K562 (cell line): ENCODE measurements around the gene TLE6. TPM values are rescaled to one million over a fixed set of nuclear protein-coding genes. Genes with fewer than 3 reads are reported as not detected.

Source experiments
- EP400 ChIP-seq: fragments of 450-650 bp; IDR thresholded peaks from 2 replicates; pipeline ENCODE4 v1.6.1; 2017; ENCODE audit warnings: antibody characterized with exemption, mild to moderate bottlenecking, moderate library complexity
- FOXJ2 ChIP-seq: fragments of 200-800 bp; sonication (Bioruptor generic); IDR thresholded peaks from 2 replicates; pipeline ENCODE4 v1.6.1; 2016; ENCODE audit warnings: missing genetic modification characterization, missing compliant biosample characterization
- NFIX ChIP-seq: fragments of 250-450 bp; sonication (Bioruptor Pico); IDR thresholded peaks from 2 replicates; pipeline ENCODE4 v1.4.0; 2020; ENCODE audit warnings: low read depth, mild to moderate bottlenecking, moderate library complexity
- NR4A1 ChIP-seq, 2 experiments: fragments of 250-450 bp in 1 of 2; fragments of 450-650 bp in 1 of 2; sonication (Bioruptor Pico) in 1 of 2; IDR thresholded peaks; 2 replicates each; pipeline versions ENCODE4 v1.4.0 to v1.6.1; 2016 to 2020; ENCODE audit warnings: mild to moderate bottlenecking in 2 of 2, missing compliant biosample characterization in 1 of 2, missing genetic modification characterization in 1 of 2, moderate library complexity in 1 of 2
- RAD21 ChIP-seq, 2 experiments: fragments of 250-450 bp in 1 of 2; fragments of 450-650 bp in 1 of 2; sonication (Bioruptor Pico) in 1 of 2; formaldehyde crosslinking in 1 of 2; IDR thresholded peaks in 1 of 2; conservative IDR thresholded peaks in 1 of 2; 2 replicates each; pipeline versions ENCODE4 v1.4.0 to v1.8.0; 2020 to 2022; ENCODE audit warnings: mild to moderate bottlenecking in 2 of 2, moderate library complexity in 1 of 2
- ZBTB34 ChIP-seq: fragments of 250-450 bp; sonication (Bioruptor Pico); IDR thresholded peaks from 2 replicates; pipeline ENCODE4 v1.8.0; 2021; ENCODE audit warnings: mild to moderate bottlenecking, moderate library complexity
- ZBTB7A ChIP-seq: IDR thresholded peaks from 2 replicates; pipeline ENCODE4 v1.6.1; 2011; ENCODE audit warnings: low read depth, mild to moderate bottlenecking, low read length, moderate library complexity, borderline replicate concordance; ENCODE audit not compliant: control insufficient read depth
- ZNF174 ChIP-seq: fragments of 250-450 bp; sonication (Bioruptor Pico); IDR thresholded peaks from 2 replicates; pipeline ENCODE4 v1.4.0; 2020; ENCODE audit warnings: mild to moderate bottlenecking
- ZNF518B ChIP-seq: fragments of 250-450 bp; sonication (Bioruptor Pico); IDR thresholded peaks from 2 replicates; pipeline ENCODE4 v1.5.0; 2021; ENCODE audit warnings: mild to moderate bottlenecking, moderate library complexity
- ZNF740 ChIP-seq, 3 experiments: fragments of 200-800 bp in 1 of 3; sonication (Bioruptor generic) in 1 of 3; sonication (generic) in 1 of 3; formaldehyde crosslinking in 1 of 3; IDR thresholded peaks; 2 replicates each; pipeline versions ENCODE4 v1.6.1 to v1.8.0; 2016 to 2022; ENCODE audit warnings: mild to moderate bottlenecking in 2 of 3, missing compliant biosample characterization in 2 of 3, missing genetic modification characterization in 2 of 3, missing genetic modification reagents in 1 of 3
- polyA plus RNA-seq, 8 experiments: library from polyadenylated mRNA; depleted of rRNA in 4 of 8; stranded (reverse) in 5 of 8; unstranded in 3 of 8; fragments of >200 nt; fragmentation: Nextera tagmentation in 2 of 8; fragmentation: Illumina TruSeq in 1 of 8; extraction: Ambion mirVana in 2 of 8; extraction: Trizol in 1 of 8; gene quantifications; 2 replicates each; pipeline versions ENCODE4 v1.2.1 to v1.2.3, GENCODE V29; 2011 to 2014; ENCODE audit warnings: inconsistent platforms in 1 of 8, missing spikeins in 1 of 8
- total RNA-seq, 7 experiments: library from RNA; depleted of rRNA in 6 of 7; stranded (reverse); fragments of >200 nt in 6 of 7; fragmentation: Illumina TruSeq in 2 of 7; extraction: Trizol in 2 of 7; gene quantifications; 2 replicates each; pipeline versions ENCODE4 v1.2.1 to v1.2.3, GENCODE V29; 2011 to 2021; ENCODE audit warnings: low replicate concordance in 1 of 7

Gene TLE6
- total and polyA plus RNA-seq, 9 of the 15 experiments (the other 6 are each of a cell fraction or from before 2014, with no cell fraction given), result 1.1 to 6.1 (median 2.5) TPM

DNA sequence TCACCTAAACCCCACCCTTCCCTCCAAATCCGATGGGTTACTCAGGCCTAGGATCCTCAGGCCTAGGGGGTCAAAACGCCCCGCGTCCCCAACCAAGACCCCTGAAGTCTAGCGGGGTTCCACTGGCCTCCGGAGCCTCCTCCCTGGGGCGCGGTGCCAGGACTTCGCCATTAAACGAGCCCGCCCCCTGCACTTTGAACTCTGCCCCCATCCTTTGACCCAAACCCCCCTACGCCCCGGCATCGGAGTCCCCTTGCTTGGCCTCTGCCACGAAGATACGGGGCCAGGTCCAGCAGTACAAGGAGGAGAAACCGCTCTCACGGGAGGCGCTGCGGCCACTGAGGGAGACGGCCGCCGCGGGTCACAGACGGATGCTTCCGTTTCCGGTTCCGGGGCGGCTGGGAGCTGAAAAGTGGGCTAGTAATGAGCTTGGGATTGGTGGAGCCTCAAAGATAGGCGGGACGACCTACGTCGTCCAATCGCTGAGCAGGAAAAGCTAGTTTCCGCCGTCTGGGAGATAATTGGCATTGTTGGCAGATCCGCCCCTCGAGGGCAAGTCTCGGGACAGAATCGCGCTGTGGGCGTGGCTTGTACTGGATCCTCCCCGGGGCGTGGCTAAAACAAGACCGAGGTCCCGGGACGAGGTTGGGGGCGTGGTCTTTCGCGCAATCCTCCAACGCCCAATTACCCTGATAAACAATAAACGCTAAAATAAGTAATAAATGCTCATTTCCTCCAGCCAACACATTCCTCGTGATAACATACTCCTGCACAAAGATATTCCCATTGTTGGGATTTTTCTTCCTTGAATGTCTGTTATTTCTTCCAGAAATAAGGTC is 26.9 kb upstream of the TLE6 start (continued):
- TF ChIP-seq ZBTB7A (0 out of 2 replicates have a peak, but pooled peaks have one; percentile 78), FOXJ2 (tag) (peak; percentile 24; the same call in 1 of the 2 replicates), ZBTB34 (CRISPR knock-in tag) (no peak), RAD21 (CRISPR knock-in tag; conservative IDR thresholded peaks at IDR 0.05 in 1 of 2, IDR thresholded peaks at IDR 0.05 in 1 of 2) (0 out of 4 replicates have a peak, but pooled peaks of 1 of the 2 experiments have one; percentile 4), ZNF518B (CRISPR knock-in tag) (no peak), ZNF174 (CRISPR knock-in tag) (0 out of 2 replicates have a peak, but pooled peaks have one; percentile 19), NR4A1 (CRISPR knock-in tag; IDR thresholded peaks at IDR 0.05) (0 out of 2 replicates have a peak, but pooled peaks have one; percentile 13), NR4A1 (tag; IDR thresholded peaks at IDR 0.05) (no peak), EP400 (peak; percentile 87), ZNF740 (CRISPR knock-in tag; IDR thresholded peaks at IDR 0.05) (0 out of 2 replicates have a peak, but pooled peaks have one; percentile 37), ZNF740 (tag; IDR thresholded peaks at IDR 0.05) (peak in 1 of 2 experiments; percentile 45; a peak in 1 of 4 replicates), NFIX (CRISPR knock-in tag) (peak; percentile 41; the same call in 1 of the 2 replicates)
